NCI-H1417 (cell line): ENCODE measurements around the gene HARBI1.

Experiments used
- DNase-seq, 3 experiments: peaks; one replicate each; lab custom pipeline; 2025; lab: John Stamatoyannopoulos, UW

Gene HARBI1

DNA sequence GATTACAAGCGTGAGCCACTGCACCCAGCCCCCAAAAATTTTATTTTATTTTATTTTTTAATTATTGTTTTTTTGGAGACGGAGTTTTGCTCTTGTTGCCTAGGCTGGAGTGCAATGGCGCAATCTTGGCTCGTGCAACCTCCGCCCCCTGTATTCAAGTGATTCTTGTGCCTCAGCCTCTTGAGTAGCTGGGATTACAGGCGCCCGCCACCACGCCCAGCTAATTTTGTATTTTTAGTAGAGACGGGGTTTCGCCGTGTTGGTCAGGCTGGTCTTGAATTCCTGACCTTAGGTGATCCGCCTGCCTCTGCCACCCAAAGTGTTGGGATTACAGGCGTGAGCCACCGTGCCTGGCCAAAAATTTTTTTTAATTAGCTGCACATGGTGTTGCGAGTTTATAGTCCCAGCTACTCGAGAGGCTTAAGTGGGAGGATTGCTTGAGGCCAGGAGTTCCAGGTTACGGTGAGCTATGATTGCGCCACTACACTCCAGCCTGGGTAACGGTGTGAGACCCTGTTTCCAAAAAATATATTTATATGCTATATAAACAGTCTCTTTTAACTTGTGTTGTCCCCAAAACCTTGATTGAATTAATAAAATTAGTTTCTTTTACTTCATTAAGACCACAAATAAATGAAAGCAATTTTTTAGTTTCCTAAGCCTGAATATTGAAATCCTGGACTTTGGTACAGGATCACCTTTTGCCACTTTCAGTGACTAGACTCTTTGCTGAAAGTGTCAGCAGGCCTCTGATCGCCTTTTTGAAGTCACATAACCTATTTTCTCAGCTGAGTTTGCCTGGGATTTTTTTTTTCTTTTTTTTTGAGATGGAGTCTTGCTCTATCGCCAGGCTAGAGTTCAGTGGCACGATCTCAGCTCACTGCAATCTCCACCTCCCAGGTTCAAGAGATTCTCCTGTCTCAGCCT, 16.5 kb upstream of the HARBI1 start:
- DNase-seq = no peak

DNA sequence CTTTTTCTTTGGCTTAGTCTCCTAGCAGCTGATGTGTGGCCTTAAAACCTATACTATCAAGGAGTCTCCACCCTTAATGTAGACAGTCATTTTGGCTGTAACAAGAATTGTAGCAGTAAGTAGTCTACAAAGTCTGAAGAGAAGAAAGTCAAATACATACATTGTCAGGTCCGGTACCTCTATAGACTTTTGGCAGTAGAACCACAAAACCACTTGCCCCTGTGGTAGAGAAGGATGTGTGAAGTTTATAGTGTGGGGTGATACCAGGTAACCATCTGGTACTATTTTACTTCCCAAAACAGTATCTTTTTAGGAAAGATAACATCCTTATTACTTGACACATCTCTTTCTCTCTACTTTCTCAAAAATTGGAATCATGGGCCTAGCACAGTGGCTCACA, 15.5 kb upstream of the HARBI1 start:
- no peak for DNase-seq

DNA sequence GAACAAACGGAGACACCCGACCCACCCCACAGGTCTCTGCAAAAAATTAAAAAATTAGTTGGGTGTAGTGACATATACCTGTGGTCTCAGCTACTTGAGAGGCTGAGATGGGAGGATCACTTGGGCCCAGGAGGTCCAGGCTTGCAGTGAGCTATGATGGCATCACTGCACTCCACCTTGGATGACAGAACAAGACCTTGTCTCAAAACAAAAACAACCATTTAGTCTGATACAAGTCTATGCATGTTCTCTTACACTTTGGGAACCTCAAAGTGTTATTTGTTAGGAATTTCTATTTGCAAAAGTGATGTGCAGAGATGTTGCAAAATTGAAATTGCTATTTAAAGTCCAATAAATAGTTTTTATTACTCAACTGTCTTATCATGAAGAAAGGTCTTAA, 14.6 kb upstream of the HARBI1 start:
- no peak for DNase-seq

DNA sequence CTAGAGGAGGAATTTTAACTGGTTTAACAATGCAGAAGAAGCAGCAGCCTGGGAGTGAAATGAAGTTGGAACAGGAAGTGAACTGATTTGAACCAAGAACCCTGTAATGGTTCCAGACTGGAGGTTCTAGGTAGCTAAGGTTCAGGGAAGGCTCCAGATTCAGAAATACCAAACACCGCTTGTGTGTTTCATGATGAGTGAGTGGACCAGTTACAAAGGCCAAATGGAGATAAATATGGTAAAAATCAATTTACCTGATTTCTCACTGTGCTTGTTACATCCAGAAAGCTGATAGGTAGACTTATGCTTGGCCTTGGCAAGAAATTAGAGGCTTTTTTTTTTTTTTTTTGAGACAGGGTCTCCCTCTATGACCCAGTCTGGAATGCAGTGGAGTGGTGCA, 13.2 kb upstream of the HARBI1 start:
- DNase-seq = no peak

DNA sequence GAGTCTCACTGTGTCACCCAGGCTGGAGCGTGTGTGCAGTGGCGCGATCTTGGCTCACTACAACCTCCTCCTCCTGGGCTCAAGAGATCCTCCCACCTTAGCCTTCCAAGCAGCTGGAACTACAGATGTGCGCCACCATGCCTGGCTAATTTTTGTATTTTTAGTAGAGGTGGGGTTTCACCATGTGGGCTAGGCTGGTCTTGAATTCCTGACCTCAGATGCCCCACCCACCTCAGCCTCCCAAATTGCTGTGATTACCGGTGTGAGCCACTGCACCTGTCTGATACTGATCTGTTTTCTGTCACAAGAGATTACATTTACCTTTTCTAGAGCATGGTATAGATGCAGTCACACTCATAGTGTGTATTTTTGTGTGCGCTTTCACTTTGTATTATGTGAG, 11.9 kb upstream of the HARBI1 start:
- DNase-seq = no peak

DNA sequence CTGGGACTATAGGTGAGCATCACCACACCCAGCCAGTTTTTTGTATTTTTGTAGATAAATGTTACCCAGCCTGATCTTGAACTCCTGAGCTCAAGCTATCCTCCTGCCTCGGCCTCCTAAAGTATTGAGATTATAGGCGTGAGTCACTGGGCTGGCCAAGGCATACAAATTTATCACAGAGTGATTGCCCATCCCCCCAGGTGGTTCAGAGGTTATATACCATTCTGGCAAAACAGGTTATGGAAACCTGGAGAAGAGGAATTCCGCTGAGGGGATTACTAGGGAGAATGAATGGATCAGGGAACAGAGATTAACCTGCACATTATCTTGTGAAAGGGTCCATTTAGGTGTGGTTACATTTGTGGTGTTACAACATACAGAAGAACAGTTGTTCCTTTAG, 8.4 kb upstream of the HARBI1 start:
- DNase-seq = no peak

DNA sequence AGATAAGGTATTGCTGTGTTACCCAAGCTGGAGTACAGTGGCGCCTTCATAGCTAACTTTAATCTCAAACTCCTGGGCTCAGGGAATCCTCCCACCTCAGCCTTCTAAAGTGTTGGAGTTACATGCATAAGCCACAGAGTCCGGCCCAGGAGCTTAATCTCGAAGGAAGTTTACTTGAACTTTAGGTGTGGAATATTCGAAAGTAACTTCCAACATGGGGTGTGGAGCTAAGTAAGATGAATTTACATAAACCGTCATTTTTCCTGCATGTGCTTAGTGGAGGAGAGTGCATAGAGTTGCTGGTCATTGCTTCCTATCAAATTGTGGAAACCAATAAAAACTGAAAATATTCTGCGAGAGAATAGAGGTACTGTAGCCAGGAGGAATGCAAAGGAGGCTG, 1.8 kb upstream of the HARBI1 start:
- no peak for DNase-seq

DNA sequence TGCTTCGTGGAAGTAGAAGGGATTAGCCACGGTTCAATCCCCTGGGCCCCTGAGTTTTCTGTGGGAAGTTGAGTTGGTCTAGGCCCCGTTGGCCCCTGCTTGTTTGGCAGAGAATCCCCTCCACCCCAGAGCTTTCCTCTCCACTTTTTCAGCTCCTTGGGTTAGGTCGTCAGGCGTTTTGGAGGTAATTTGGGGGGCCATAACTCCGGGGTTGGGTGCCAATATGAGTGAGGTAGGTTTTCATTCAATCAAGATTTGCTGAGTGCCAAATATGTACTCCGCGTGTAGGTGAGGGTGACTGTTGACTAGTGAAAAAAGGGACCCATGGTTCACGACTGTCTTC, 916 bp upstream of the HARBI1 start:
- DNase-seq = no peak

DNA sequence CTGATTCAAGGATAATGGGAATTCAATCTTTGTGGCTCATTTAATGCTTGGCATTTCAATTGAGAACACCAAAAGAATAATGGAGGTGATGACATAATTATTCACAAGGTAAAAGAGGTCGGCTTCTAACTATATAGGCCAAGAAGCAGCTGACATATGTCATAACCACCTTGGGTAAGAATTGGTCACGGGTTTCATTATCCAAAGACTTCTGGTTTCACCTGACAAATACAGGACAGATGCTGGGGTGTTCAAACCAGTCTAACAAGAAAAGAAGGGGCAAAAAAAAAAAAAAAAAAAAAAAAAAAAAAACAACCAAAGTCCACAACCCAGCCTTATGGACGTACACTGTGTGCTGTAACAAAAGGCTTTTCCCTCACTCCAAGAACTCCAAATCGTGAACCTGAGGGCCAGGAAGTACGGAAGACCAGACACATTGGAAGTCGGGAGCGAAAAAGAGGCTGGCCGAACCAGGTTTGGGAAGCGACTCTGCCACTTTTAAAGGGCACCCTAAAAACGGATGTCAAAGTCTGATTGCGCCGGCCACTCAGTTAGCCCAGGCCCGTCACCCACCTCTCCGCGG, 385 bp downstream of the HARBI1 start:
- DNase-seq = no peak

DNA sequence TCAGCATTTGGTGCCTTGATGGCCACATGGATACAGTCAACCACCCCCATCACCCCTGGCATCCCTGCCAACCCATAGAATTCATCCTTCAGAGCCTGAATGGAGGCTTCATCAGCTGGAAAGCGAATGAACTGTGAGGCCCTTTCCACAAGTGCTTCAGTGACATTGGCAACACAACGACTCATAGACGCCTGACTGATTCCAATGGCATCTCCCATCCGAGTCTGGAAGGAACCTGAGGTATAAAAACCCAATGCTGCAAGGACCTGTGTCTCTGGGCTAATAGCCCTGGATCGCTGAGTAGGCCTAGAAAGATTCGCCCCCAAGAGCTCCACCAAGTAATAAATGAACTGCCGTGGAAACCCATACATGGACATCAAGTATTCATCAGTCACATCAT, 1.3 kb downstream of the HARBI1 start:
- no peak for DNase-seq

DNA sequence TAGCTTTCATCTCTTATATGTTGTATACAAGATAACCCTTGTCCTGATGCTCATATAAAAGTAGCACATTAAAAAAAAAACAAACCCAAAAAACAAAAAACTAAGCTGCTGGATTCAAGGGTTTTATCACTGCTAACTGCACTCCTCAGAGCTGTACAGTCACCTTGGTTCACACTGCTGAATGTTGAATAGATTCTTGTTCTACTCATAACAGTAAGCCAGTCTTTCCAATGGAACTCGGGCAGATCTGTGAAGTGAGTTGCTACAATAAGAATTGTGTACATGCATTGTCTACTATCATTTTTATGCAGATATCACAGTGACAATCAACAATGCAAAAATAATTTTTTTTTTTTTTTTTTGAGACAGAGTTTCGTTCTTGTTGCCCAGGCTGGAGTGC, 4.7 kb downstream of the HARBI1 start:
- no peak for DNase-seq

DNA sequence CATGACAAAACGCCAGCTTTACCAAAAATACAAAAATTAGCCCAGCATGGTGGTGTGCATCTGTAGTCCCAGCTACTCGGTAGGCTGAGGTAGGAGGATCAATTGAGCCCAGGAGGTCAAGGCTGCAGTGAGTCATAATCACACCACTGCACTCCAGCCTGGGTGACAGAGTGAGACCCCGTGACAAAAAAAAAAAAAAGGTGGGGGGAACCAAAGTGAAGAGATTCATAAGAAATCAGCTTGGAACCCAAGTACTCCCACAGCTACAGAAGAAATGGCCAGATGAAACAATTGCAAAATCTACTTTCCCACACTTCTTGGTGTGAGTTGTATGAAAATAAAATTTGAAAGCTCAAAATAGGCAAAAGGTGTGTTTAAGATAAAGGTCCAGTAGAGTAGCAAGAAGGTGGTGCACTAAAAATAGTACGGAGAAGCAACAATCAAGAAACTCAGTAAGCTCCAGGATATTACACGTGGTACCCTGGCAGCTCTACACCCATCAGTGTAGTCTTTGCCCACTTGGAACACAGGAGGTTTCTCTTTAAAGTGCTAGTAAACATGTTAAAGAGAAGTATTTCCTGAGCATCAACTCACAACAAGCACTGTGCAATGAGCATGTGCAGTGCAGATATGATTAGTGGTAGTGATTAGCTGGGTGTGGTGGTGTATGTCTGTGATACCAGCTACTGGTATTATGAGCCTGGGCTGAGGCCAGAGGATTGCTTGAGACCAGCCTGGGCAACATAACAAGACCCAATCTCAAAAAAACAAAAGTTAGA, 5.3 kb downstream of the HARBI1 start:
- DNase-seq = no peak

DNA sequence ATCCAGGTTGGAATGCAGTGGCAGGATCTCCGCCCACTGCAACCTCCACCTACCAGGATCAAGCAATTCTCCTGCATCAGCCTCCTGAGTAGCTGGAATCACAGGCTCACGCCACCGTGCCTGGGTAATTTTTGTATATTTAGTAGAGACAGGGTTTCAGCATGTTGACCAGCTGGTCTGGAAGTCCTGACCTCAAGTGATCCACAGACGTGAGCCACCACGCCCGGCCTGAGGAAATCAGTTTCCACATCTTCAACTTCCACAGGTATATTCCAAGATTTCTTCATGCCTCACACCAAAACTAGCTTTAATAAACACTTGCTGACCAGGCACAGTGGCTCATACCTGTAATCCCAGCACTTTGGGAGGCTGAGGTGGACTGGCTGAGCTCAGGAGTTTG, 7.6 kb downstream of the HARBI1 start:
- no peak for DNase-seq

DNA sequence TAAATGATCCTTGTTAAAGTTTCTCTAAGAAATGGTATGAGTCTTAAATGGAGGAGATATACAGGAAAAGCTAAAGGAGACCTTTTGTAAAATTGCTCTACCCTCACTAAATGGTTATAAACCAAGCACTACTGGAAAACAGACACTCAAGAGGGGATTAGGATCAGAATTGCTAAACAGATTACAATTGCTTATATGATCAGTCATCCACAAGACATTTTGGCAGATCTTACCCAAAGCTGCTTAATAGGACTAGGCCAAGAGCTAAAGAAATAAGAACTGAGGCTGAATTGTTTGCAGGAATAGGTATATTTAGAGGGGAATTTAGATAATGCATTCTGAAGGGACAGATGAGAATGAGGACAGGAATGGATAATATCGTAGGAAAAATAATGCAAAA, 9.5 kb downstream of the HARBI1 start:
- DNase-seq = no peak

DNA sequence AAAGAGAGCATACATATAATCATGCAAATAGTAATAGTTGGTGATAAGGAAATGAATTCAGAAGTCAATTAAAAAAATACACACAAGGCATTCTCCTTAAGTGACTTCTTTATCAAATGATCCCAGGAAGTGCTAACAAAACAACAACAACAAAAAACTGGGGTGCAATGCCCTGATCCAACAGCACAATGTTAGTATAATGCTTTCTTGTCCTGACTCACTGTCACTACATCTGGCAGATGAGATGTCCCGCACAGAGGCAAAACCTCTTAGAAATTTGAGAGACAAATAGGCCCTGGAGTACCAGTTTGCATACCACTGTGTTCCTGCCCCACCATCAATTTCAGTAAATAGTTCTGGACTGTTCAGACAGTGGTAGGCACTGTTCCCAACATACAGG, 12.2 kb downstream of the HARBI1 start:
- DNase-seq = no peak

DNA sequence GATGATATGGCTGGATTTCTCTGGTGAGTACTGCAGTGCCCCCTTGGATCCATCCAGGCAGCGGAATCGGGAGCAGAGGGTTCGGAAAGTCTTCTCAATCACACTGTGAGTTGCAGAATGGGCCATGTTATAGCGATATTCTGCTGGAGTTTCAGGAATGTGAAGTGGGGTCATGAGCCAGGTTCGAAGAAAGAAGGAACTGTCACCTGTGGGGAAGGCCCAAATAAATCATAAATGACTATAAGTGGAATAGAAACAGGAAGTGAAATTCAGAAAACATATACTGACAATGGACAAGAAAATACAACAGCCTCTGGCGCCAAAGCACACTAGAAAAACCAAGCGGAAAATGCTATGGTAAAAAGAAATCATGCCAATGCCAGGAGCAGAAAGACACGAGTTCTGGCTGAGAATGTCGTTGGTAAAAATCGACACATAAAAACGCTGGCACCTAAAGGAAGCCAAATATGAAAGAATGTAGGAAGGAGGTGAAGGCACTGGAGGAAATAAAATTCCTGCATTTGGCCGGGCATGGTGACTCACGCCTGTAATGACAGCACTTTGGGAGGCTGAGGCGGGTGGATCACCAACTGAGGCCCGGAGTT, 13.2 kb downstream of the HARBI1 start:
- no peak for DNase-seq

DNA sequence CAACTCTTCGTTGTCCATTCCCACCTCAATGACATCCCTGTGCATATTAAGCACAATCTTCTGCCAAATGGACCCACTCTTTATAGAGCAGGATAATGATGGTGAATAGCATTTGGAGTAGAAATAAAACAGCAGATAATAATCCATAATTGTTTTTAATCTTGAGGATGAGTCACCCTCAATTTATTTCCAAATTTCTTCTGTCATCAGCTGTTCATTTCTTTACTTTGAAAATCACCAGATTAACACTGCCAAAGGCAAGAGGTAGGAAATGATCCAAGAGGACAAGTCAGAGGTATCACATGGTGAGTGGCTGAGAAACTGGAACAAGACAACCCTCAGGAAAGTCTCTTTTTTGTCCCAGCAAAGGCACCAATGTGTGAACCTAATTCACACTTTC, 15.9 kb downstream of the HARBI1 start:
- no peak for DNase-seq

DNA sequence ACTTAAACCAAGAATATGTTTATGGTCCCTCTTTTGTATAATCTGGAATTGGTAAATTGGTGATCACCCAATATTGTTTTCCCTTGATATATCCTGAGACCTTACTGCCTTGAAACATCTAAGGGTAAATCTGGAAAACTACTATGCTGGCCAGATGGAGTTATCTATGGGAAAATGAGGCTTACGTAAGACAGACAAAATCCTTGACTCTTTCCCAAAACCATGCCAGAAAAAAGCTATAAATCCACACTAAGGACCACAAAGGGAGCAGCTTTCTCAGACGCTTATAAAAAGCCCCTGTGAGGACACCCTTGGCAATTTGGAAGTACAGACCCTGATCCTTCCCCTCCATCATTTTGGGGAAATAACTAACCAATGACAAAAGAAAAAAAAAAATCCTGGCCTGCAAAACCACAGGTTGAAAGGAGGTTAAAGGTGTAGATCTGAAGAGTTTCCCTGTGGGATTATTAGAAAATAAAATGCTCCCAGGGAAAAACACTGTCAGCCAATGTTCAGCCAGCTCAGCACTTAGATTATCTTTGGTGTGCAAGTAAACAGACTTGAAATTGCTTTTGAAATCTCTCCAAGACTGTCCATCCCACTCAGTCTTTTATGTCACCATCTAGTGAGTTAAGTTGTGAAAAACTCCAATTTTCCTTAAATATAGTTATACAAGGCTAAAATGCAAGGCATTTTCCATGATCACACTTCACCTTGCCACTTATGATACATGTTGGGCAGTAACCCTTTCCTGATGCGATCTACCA, 16.6 kb downstream of the HARBI1 start:
- no peak for DNase-seq

DNA sequence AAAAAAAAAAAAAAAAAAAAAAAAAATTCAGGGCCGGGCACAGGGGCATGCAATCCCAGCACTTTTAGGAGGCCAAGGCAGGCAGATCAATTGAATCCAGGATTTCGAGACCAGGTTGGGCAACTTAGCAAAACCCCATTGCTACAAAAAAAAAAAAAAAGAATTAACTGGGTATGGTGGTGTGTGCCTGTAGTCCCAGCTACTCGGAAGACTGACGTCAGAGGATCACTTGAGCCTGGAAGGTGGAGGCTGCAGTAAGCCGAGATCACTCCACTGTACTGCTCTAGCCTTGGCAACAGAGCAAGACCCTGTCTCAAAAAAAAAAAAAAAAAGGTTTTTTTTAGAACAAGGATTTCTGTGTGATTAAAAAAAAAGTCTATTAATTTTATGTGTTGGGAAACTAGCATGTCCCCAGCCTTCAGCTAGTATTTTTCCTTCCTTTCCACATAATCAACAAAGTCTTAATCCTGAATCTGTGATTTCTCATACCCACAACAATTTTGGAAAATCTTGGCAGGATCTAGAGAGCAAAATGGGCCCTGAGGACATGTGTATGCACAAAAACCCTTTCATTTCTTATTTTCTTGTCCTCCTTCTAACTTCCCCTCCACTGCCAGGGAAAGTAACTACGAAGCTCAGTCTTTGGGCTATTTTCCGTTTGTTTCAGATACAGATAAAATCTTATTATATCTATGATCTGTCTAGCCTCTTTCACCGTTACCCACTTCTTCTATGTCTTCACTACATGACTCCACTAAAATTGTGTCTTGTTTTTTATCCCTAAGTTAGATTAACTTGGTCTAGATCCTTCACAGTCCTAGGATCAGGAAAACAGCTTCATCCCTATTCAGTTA, 17.5 kb downstream of the HARBI1 start:
- DNase-seq = no peak

DNA sequence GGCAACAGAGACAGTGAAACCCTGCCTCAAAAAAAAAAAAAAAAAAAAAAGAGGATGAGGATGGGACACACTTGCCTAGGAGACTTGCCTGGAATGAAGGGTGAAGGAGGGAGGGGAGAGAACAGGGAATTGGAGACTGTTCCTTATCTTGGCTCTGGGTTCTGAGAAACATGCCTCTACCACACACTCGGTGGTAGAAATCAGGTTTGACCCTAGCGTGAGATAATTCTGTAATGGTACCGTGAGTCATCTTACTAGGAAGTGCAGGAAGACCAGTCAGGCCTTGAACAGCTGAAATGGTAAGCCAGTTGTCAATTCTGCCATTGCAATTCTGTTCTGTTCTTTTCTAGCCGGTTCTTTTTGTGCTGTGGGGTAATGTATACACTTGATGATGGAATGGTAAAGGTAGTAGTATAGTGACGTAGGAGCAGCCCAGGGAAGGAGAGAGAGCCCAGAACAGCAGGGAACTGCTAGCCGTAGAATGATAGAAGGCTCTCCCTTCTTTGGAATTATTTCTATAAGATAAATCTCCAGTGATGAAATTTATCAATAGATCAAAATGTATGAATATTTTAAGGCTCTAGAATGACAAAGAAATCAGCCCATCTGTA, 19.3 kb downstream of the HARBI1 start:
- DNase-seq = no peak

DNA sequence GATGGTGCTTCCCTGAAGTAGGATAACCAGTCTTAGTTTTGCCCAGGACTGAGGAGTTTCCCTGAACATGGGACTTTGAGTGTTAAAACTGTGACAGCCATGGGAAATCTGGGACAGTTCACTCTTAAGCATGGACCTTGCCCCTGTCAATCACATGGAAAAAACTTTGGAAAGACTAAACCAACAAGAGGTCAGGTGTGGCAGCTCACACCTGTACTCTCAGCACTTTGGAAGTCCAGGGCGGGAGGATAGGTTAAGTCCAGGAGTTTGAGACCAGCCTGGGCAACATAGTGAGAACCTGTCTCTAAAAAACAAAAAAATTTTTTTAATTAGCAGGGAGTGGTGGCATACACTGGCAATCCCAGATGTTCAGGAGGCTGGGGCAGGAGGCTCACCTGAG, 19.9 kb downstream of the HARBI1 start:
- DNase-seq = no peak
